OCI-LY7 (cell line): ENCODE measurements around the gene EBP. TPM values are rescaled to one million over a fixed set of nuclear protein-coding genes. Genes with fewer than 3 reads are reported as not detected.

Experiments
- BruUV-seq: library from RNA; stranded (reverse); fragments of 400-500 nt; replicated peaks from 2 replicates; lab custom pipeline; 2021; lab: Mats Ljungman, UMichigan
- CTCF ChIA-PET: fragments of 300-600 bp; sonication (Branson Sonifier 250); formaldehyde crosslinking; loops from one replicate; lab custom pipeline; 2022; ENCODE audit warnings: antibody characterized with exemption; ENCODE audit not compliant: unreplicated experiment; lab: Charles Lee
- POLR2A ChIA-PET: fragments of 300-600 bp; sonication (Branson Sonifier 250); formaldehyde crosslinking; loops from one replicate; lab custom pipeline; 2022; ENCODE audit warnings: antibody characterized with exemption; lab: Charles Lee
- DNase-seq: peaks from one replicate; pipeline ENCODE4 v3.0.0-alpha.2; 2015; ENCODE audit warnings: low spot score
- H2AFZ ChIP-seq: fragments of 200-600 bp; sonication (generic), shearing (Covaris generic); 2 replicates; pipeline ENCODE4 v1.6.1; 2014; ENCODE audit warnings: mild to moderate bottlenecking, antibody characterized with exemption, low read length, moderate library complexity
- H3K27ac ChIP-seq: fragments of 200-600 bp; sonication (generic); 2 replicates; pipeline ENCODE4 v1.5.1; 2014; ENCODE audit warnings: mixed run types, low read depth, mild to moderate bottlenecking, moderate library complexity, low read length, inconsistent platforms; ENCODE audit not compliant: poor library complexity, severe bottlenecking
- H3K36me3 ChIP-seq: fragments of 200-600 bp; sonication (generic); 2 replicates; pipeline ENCODE4 v1.6.1; 2014; ENCODE audit warnings: mild to moderate bottlenecking, antibody characterized with exemption, low read length, moderate library complexity, mixed read lengths; ENCODE audit not compliant: insufficient read depth
- H3K4me1 ChIP-seq: fragments of 200-600 bp; sonication (generic); 2 replicates; pipeline ENCODE4 v1.5.1; 2014; ENCODE audit warnings: mild to moderate bottlenecking, low read length; ENCODE audit not compliant: insufficient read depth, poor library complexity, severe bottlenecking
- H3K4me2 ChIP-seq: fragments of 200-600 bp; sonication (generic); 2 replicates; pipeline ENCODE4 v1.6.1; 2014; ENCODE audit warnings: mild to moderate bottlenecking, low read length
- H3K4me3 ChIP-seq: fragments of 200-600 bp; sonication (generic); 2 replicates; pipeline ENCODE4 v1.5.1; 2014; ENCODE audit warnings: mild to moderate bottlenecking, low read depth, low read length; ENCODE audit not compliant: poor library complexity, severe bottlenecking
- H3K79me2 ChIP-seq: fragments of 200-600 bp; sonication (generic); 2 replicates; pipeline ENCODE4 v1.6.1; 2016; ENCODE audit warnings: low read depth, mild to moderate bottlenecking, low read length, moderate library complexity, mixed read lengths; ENCODE audit not compliant: insufficient read depth
- H3K9me2 ChIP-seq: fragments of 200-600 bp; sonication (generic); 2 replicates; pipeline ENCODE4 v1.6.1; 2016; ENCODE audit warnings: mild to moderate bottlenecking, low read length, mixed read lengths; ENCODE audit not compliant: insufficient read depth
- H3K9me3 ChIP-seq: fragments of 200-600 bp; sonication (generic); 2 replicates; pipeline ENCODE4 v1.6.1; 2014; ENCODE audit warnings: mild to moderate bottlenecking, mixed run types, low read length, mixed read lengths
- H4K20me1 ChIP-seq: fragments of 200-600 bp; sonication (generic); 2 replicates; pipeline ENCODE4 v1.6.1; 2014; ENCODE audit warnings: mild to moderate bottlenecking, antibody characterized with exemption, low read length, moderate library complexity, mixed read lengths; ENCODE audit not compliant: insufficient read depth
- CTCF ChIP-seq: fragments of 200-600 bp; sonication (generic); conservative IDR thresholded peaks from 2 replicates; pipeline ENCODE4 v1.5.1; 2014; ENCODE audit warnings: mild to moderate bottlenecking, antibody characterized with exemption, low read length, moderate library complexity, mixed read lengths
- EZH2phosphoT487 ChIP-seq: fragments of 200-600 bp; sonication (generic); IDR thresholded peaks from 2 replicates; pipeline ENCODE4 v1.6.1; 2018; ENCODE audit warnings: low read depth, borderline replicate concordance, mild to moderate bottlenecking, mixed run types, antibody characterized with exemption, low read length, moderate library complexity, mixed read lengths
- intact Hi-C: fragments of 100-400 bp; cut with micrococcal nuclease; formaldehyde crosslinking; loops from one replicate; pipeline ENCODE4 v1.10.0; 2022; ENCODE audit not compliant: unreplicated experiment
- total RNA-seq, 2 experiments: library from RNA; depleted of rRNA in 1 of 2; stranded (reverse); fragments of >200 nt in 1 of 2; shearing (Covaris generic) in 1 of 2; gene quantifications; 2 replicates each; pipeline ENCODE4 v1.2.3, GENCODE V29; 2014 to 2022

The EBP gene
- total RNA-seq, 2 experiments from 2014 or later, result 94.4 to 126 TPM

GRCh38 chrX:48477960-48478755 lies 43.5 kb upstream of the EBP start:
- H3K36me3 ChIP-seq, result peaks cover 52% of the 10 kb centered on the region
- H3K27ac ChIP-seq, result no peak overlapping the region
- intact Hi-C loops, result loop anchor here (5.0 kb wide), 2 partner anchors 44 to 94 kb away; partner anchors contain the start of genes EBP and RBM3
- peaks cover 37% of the 10 kb centered on the region for H3K79me2 ChIP-seq
- H3K4me1 ChIP-seq, result peaks cover 19% of the 10 kb centered on the region
- no peaks in the 10 kb centered on the region for H3K9me2 ChIP-seq
- no peak overlapping the region for H3K4me3 ChIP-seq
- no peaks in the 10 kb centered on the region for H3K9me3 ChIP-seq
- ChIA-PET CTCF (no interaction called here), POLR2A (no interaction called here)
- H2AFZ ChIP-seq, result no peak overlapping the region
- no peak for TF ChIP-seq CTCF
- TF ChIP-seq EZH2phosphoT487, result no peak
- peak overlapping the region; percentile 81; the same call in 1 of the 2 replicates for H3K4me2 ChIP-seq
- no TSS peak for BruUV-seq
- no peak for DNase-seq
- no peaks in the 10 kb centered on the region for H4K20me1 ChIP-seq

- Histone ChIP-seq H3K9me2 (no peaks in the 10 kb centered on the region), H3K9me3 (no peaks in the 10 kb centered on the region), H3K4me3 (no peak overlapping the region), H3K4me1 (peaks cover 19% of the 10 kb centered on the region), H3K27ac (no peak overlapping the region), H2AFZ (no peak overlapping the region), H4K20me1 (no peaks in the 10 kb centered on the region), H3K36me3 (peaks cover 52% of the 10 kb centered on the region), H3K79me2 (peaks cover 37% of the 10 kb centered on the region), H3K4me2 (no peak overlapping the region)
- BruUV-seq, result no TSS peak
- intact Hi-C loops, result loop anchor here (5.0 kb wide), 2 partner anchors 43 to 93 kb away; partner anchors contain the start of genes EBP and RBM3
- CTCF ChIA-PET, result no interaction called here
- POLR2A ChIA-PET, result no interaction called here
- no peak for TF ChIP-seq EZH2phosphoT487
- TF ChIP-seq CTCF, result no peak
- no peak for DNase-seq
These were observed 42.8 kb upstream of the EBP start for GRCh38 chrX:48478806-48479205.

GRCh38 chrX:48480142-48480541 lies 41.5 kb upstream of the EBP start:
- no peak for DNase-seq
- no peak overlapping the region for H2AFZ ChIP-seq
- H4K20me1 ChIP-seq, result no peaks in the 10 kb centered on the region
- BruUV-seq, result no TSS peak
- CTCF ChIA-PET, result no interaction called here
- TF ChIP-seq EZH2phosphoT487, result no peak
- TF ChIP-seq CTCF, result no peak
- H3K27ac ChIP-seq, result no peak overlapping the region
- H3K9me2 ChIP-seq, result no peaks in the 10 kb centered on the region
- no peaks in the 10 kb centered on the region for H3K9me3 ChIP-seq
- peaks cover 11% of the 10 kb centered on the region for H3K4me1 ChIP-seq
- peaks cover 58% of the 10 kb centered on the region for H3K36me3 ChIP-seq
- no peak overlapping the region for H3K4me3 ChIP-seq
- peaks cover 30% of the 10 kb centered on the region for H3K79me2 ChIP-seq
- intact Hi-C loops, result no loop called here
- no peak overlapping the region for H3K4me2 ChIP-seq
- POLR2A ChIA-PET, result interaction anchor here (0.6 kb wide), 1 partner anchor 56 kb away, joined by 3 read pairs; no protein-coding TSS in a partner anchor
